Activated naive CD4-positive, alpha-beta T cell treated with anti-CD3 and anti-CD28 coated beads, Interleukin-2, amount 10 ng/mL, durations not matched to agents 5 hours and 36 hours (primary cell): ENCODE results near the gene AP1S2. TPM values are rescaled to one million over a fixed set of nuclear protein-coding genes. Genes with fewer than 3 reads are reported as not detected.

Experiments used
- total RNA-seq, 2 experiments: library from RNA; stranded (reverse); gene quantifications; one replicate each; pipeline ENCODE4 v1.2.3, GENCODE V29; 2021

The AP1S2 gene
- 10 to 100 TPM; 36.1 to 39.7 TPM for total RNA-seq

GRCh38 chrX:15854712-15855567 is at the start of gene AP1S2:
AP1S2 (minus strand) TSS chrX:15854813; CDS start chrX:15852524, 2,289 bp downstream.

DNA sequence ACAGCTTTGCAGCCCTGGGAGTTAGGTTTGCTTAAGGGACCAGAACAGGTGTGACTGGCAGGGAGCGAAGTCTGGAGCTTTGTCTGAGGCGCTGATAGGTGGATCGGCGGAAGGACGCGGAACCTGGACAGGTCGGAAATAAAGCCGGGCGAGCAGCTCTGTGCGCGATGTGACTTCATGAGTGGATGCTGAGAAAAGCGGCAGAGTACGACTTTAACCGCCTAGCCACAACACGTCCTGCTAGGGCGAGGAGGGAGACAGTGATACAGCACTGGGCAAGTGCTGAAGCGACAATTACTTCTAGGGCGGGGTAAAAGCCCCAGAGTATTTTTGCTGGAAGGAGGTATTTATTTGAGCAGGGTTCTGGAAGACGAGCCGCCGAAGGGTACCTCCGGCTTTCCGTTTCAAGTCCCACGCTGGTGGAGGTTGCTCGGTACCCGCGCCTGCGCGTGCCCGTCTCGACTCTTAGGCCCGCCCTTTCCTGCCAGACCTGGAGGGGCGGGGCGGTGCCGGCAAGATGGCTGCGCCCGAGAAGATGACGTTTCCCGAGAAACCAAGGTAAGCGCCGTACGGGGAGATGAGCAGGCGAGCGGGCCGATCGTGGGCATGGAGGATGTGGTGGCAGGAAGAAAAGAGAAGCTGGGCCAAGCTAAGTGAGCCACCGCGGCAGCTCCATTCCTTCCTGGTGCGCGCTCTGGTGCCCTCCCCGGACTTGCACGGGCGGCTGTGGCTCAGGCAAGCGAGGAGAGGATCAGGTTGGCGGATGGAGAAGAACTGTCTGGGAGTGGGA is 64.4 kb downstream of the AP1S2 start, which contains the start of gene ZRSR2:
Gene ZRSR2, plus strand, starts transcription at position 506 of the 790 bp plus-strand sequence. Its CDS starts 12 bp downstream, at position 518.

Other genes with a start within 250 kb of the AP1S2 start
- under 1 TPM; 0.13 to 0.34 TPM for gene CLTRN, start 190.0 kb downstream of the AP1S2 start, total RNA-seq
- gene CA5B, start 116.5 kb downstream of the AP1S2 start, total RNA-seq: 10 to 100 TPM; 27.0 to 27.6 TPM
- gene ZRSR2, start 64.3 kb downstream of the AP1S2 start, total RNA-seq: 10 to 100 TPM; 17.8 to 20.8 TPM